ENCODE measurements around the gene RAB5IF. TPM values are rescaled to one million over a fixed set of nuclear protein-coding genes. Genes with fewer than 3 reads are reported as not detected.

The RAB5IF gene
- total RNA-seq, 1 donor = 59.7 TPM

DNA sequence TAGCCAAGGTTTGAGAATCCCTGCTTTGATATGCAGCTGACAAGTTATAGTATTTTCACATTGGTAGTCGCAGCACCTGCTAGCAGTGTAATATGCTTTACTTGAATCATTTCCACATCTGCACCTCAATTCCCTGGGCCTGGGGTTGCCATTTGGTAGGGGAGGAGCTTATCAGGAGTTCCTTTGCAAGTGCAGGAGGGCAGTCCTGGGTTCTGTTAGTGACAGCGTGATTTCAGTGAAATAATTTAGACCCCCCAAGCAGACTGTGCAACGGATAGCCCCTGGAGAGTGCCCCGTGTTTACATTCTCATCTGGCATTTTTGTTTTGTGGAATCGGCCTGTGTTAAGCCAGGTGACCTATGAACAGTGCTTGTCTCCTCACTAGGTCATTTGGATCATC, 6.0 kb downstream of the RAB5IF start:
- no peak overlapping the region for H3K4me3 ChIP-seq (ENCODE audit: insufficient read depth, low read length)
- H3K4me2 ChIP-seq (ENCODE audit: insufficient read depth, low read length) = no peak overlapping the region
- peaks cover 67% of the 10 kb centered on the region for H3K36me3 ChIP-seq (ENCODE audit: insufficient read depth, low read length)
- H3K9me3 ChIP-seq (ENCODE audit: low read depth, low read length) = no peaks in the 10 kb centered on the region
- H3K27me3 ChIP-seq (ENCODE audit: insufficient read depth, low read length) = no peaks in the 10 kb centered on the region
- no peak for DNase-seq (ENCODE audit: insufficient read length, low spot score, missing footprints)
- peaks cover 11% of the 10 kb centered on the region for H3K4me1 ChIP-seq (ENCODE audit: insufficient read depth, low read length)
- H4K20me1 ChIP-seq (ENCODE audit: insufficient read depth, low read length) = peaks cover 17% of the 10 kb centered on the region
- no peak overlapping the region for H3K27ac ChIP-seq (ENCODE audit: low read depth, low read length)
- H2AFZ ChIP-seq (ENCODE audit: low read length) = no peak overlapping the region
- TF ChIP-seq CTCF (IDR thresholded peaks at IDR 0.05; ENCODE audit: extremely low read depth, low read depth, low read length) = no peak
- H3K79me2 ChIP-seq (ENCODE audit: insufficient read depth, low read length) = peaks cover 29% of the 10 kb centered on the region

DNA sequence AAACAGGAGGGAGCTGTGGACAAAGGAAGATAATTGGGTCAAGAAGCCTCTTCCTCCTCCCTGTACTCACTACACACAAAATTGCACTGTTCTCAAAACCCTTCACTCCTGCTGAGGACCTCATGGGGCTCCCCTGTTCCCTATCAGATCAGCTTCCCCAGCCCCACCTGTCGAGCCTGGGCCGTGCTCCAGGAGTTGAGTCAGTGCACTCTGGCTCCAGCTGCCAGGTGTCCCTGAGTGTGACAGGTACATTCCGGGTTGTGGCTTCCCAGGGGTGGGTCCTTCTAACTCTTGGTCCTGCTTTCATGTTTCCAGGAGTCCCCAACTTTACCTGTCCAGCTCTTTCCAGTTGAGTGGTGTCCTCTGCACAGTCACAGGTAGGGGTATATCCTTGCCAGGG, 8.4 kb downstream of the RAB5IF start:
- Histone ChIP-seq H3K27me3 (ENCODE audit: insufficient read depth, low read length) (no peaks in the 10 kb centered on the region), H3K36me3 (ENCODE audit: insufficient read depth, low read length) (peaks cover 51% of the 10 kb centered on the region), H3K9me3 (ENCODE audit: low read depth, low read length) (no peaks in the 10 kb centered on the region), H3K27ac (ENCODE audit: low read depth, low read length) (no peak overlapping the region), H3K4me2 (ENCODE audit: insufficient read depth, low read length) (no peak overlapping the region), H3K4me1 (ENCODE audit: insufficient read depth, low read length) (no peaks in the 10 kb centered on the region), H3K79me2 (ENCODE audit: insufficient read depth, low read length) (peaks cover 7% of the 10 kb centered on the region), H3K4me3 (ENCODE audit: insufficient read depth, low read length) (no peak overlapping the region), H4K20me1 (ENCODE audit: insufficient read depth, low read length) (peaks cover 4% of the 10 kb centered on the region), H2AFZ (ENCODE audit: low read length) (no peak overlapping the region)
- no peak for TF ChIP-seq CTCF (IDR thresholded peaks at IDR 0.05; ENCODE audit: extremely low read depth, low read depth, low read length)
- DNase-seq (ENCODE audit: insufficient read length, low spot score, missing footprints) = no peak

DNA sequence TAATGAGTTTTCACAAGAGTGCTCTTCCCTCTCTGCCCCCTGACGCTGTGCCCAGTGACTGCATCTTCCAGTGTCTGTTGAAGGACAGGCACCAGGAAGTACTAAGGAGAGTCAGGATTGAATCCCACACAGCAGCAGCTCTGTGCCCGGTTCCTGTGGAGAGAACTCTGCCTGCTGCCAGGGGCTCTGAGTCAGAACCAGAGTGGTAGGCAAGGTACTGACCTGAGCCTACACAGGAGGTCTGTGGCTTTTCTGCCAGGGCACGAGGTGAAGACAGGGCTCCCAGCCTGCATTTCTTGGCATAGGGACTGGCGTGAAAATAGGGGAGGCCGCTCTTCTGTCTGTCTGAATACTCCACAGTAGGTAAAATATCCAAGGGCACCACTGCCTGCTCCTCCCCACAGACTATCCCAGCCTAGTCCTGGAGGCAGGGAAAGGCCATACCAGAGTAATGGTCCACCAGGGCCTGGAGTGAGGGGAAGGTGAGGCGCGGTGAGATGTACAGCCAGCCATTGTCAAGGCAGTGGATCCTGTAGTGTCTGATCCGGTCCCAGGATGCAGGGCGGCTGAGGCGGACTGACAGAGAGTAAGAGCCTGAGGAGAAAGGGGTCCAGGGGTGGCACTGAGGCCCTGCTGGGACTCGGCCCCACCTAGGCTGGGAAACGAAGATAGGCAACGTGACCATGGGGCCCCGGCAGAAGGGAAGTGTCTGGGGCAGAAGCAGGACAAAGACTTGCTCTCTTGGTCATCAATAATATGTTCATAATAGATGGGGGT, 9.4 kb downstream of the RAB5IF start:
- no peak overlapping the region for H3K4me2 ChIP-seq (ENCODE audit: insufficient read depth, low read length)
- no peak for TF ChIP-seq CTCF (IDR thresholded peaks at IDR 0.05; ENCODE audit: extremely low read depth, low read depth, low read length)
- DNase-seq (ENCODE audit: insufficient read length, low spot score, missing footprints) = peak; percentile 60
- peaks cover 2% of the 10 kb centered on the region for H3K79me2 ChIP-seq (ENCODE audit: insufficient read depth, low read length)
- H3K9me3 ChIP-seq (ENCODE audit: low read depth, low read length) = no peaks in the 10 kb centered on the region
- H3K27ac ChIP-seq (ENCODE audit: low read depth, low read length) = no peak overlapping the region
- H3K4me3 ChIP-seq (ENCODE audit: insufficient read depth, low read length) = no peak overlapping the region
- no peak overlapping the region for H2AFZ ChIP-seq (ENCODE audit: low read length)
- H3K4me1 ChIP-seq (ENCODE audit: insufficient read depth, low read length) = no peaks in the 10 kb centered on the region
- peaks cover 41% of the 10 kb centered on the region for H3K36me3 ChIP-seq (ENCODE audit: insufficient read depth, low read length)
- H3K27me3 ChIP-seq (ENCODE audit: insufficient read depth, low read length) = no peaks in the 10 kb centered on the region
- peaks cover 4% of the 10 kb centered on the region for H4K20me1 ChIP-seq (ENCODE audit: insufficient read depth, low read length)

GRCh38 chr20:36620917-36621316, 15.3 kb downstream of the RAB5IF start:
- no peak overlapping the region for H3K4me3 ChIP-seq (ENCODE audit: insufficient read depth, low read length)
- H3K36me3 ChIP-seq (ENCODE audit: insufficient read depth, low read length) = no peaks in the 10 kb centered on the region
- H2AFZ ChIP-seq (ENCODE audit: low read length) = no peak overlapping the region
- DNase-seq (ENCODE audit: insufficient read length, low spot score, missing footprints) = no peak
- H3K4me2 ChIP-seq (ENCODE audit: insufficient read depth, low read length) = no peak overlapping the region
- H3K9me3 ChIP-seq (ENCODE audit: low read depth, low read length) = no peaks in the 10 kb centered on the region
- TF ChIP-seq CTCF (IDR thresholded peaks at IDR 0.05; ENCODE audit: extremely low read depth, low read depth, low read length) = no peak
- H4K20me1 ChIP-seq (ENCODE audit: insufficient read depth, low read length) = no peaks in the 10 kb centered on the region
- H3K79me2 ChIP-seq (ENCODE audit: insufficient read depth, low read length) = no peaks in the 10 kb centered on the region
- no peaks in the 10 kb centered on the region for H3K4me1 ChIP-seq (ENCODE audit: insufficient read depth, low read length)
- no peaks in the 10 kb centered on the region for H3K27me3 ChIP-seq (ENCODE audit: insufficient read depth, low read length)
- H3K27ac ChIP-seq (ENCODE audit: low read depth, low read length) = no peak overlapping the region
